GM12892 (cell line): ENCODE results near the gene AKT3.

Experiments
- DNase-seq: peaks from one replicate; pipeline ENCODE4 v3.0.0; 2011; ENCODE audit not compliant: insufficient read length
- FAIRE-seq: peaks from 2 replicates; lab custom pipeline; 2011; peaks lifted over from hg19 to GRCh38; lab: Jason Lieb, UNC
- POLR2A ChIP-seq: IDR thresholded peaks from 2 replicates; pipeline ENCODE4 v1.6.1; 2011; ENCODE audit warnings: low read depth, low read length, control low read depth
- POLR2AphosphoS5 ChIP-seq: IDR thresholded peaks from 2 replicates; pipeline ENCODE4 v1.6.1; 2011; ENCODE audit warnings: low read depth, low read length, control low read depth
- TAF1 ChIP-seq: IDR thresholded peaks from 2 replicates; pipeline ENCODE4 v1.6.1; 2011; ENCODE audit warnings: low read depth, mild to moderate bottlenecking, control low read depth, low read length, borderline replicate concordance

The AKT3 gene

DNA sequence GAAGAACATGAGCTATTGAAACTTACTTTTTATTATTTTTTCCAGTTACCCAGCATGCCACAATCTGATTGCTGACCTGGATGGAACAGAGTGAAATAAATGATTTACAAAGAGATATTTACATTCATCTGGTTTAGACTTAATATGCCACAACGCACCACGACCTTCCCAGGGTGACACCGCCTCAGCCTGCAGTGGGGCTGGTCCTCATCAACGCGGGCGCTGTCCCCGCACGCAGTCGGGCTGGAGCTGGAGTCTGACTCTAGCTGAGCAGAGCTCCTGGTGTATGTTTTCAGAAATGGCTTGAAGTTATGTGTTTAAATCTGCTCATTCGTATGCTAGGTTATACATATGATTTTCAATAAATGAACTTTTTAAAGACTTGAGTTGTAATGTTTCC is 350.3 kb downstream of the AKT3 start:
- DNase-seq (no peak), FAIRE-seq (no peak)
- TF ChIP-seq POLR2AphosphoS5 = no peak
- TF ChIP-seq POLR2A = no peak
- TF ChIP-seq TAF1 = no peak

DNA sequence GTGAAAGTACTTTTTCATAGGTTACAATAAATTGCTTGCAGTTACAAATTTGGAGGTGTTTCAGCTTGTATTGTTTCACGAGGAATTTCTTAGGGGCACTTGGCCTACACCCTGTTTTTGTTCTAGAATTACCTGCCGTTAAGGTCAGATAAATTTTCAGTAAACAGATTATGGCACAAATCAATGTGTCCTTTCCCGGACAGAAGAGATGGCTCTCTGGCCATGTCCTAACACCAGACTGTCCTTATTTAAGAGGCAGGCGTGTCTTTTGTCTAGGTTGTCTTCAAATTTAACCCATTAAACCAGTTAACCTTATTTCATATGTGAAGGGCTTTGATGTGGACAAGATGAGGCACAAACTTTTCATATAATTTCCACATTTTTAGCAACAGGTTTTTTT is 350.8 kb downstream of the AKT3 start:
- no peak for FAIRE-seq
- TF ChIP-seq POLR2A (no peak), TAF1 (no peak), POLR2AphosphoS5 (no peak)
- DNase-seq = no peak

GRCh38 chr1:243497939-243498681 is 351.9 kb downstream of the AKT3 start:
- no peak for TF ChIP-seq POLR2AphosphoS5
- no peak for TF ChIP-seq POLR2A
- no peak for TF ChIP-seq TAF1
- FAIRE-seq (no peak), DNase-seq (no peak)

DNA sequence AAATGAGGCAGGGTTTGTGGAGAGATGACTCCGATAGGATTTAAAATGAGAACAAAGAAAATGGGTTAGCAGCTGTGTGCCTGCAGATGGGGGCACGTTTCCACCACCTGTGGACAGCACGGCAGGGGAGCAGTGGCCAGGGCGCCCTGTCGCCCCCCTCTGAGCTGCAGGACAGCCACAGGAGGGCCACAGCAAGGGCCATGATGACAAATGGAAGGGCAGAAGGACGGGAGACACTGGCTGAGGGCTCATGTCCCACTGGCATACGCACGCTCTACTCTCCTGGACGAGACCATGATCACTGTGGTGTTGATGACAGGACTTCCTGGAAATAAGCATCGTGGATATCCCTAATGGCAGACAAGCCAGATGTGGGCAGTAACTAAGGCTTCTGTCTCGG is 353.2 kb downstream of the AKT3 start:
- TF ChIP-seq POLR2AphosphoS5 (no peak), POLR2A (no peak)
- DNase-seq = no peak
- FAIRE-seq = no peak

- DNase-seq = no peak
- no peak for TF ChIP-seq TAF1
- FAIRE-seq = no peak
Observed at GRCh38 chr1:243496187-243496646, 353.8 kb downstream of the AKT3 start.

DNA sequence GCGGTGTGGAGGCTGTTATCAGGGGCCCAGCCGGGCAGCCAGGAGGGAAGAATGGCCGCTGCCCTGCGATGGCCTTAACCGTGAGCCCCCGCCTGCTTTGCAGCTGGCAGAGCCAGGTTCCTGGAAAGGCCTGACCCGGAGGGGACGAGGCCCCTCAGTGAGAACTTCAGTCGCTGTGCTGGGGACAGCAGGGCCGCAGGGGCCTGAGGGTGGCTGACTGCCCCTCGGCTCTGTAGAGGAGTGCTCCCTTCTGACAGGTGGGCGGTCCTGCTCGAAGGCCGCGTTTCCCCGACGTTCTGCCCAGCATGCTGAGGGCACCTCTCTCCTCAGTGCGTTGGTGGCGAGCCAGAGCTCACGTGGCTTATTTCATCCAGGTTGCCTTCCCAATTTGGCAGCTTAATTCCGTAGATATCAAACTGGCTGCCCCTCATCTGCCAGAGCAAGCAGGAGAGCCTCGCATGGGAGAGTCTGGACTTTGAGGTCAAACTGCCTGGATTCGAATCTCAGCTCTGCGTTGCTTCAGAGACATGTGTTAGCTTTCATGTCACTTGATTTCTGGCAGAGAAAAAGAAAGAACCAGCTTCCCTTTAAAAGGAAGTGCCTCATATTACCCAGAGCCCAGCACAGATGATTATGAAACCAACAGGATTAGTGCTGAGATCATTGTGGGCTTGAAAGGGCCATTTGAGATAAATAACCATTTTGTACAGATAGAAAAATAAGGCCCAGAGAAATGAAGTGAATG is 354.4 kb downstream of the AKT3 start:
- no peak for TF ChIP-seq POLR2AphosphoS5
- no peak for TF ChIP-seq POLR2A
- TF ChIP-seq TAF1 = no peak
- DNase-seq (no peak), FAIRE-seq (no peak)

- FAIRE-seq (no peak), DNase-seq (no peak)
- TF ChIP-seq TAF1 = no peak
- no peak for TF ChIP-seq POLR2A
Observed at GRCh38 chr1:243494741-243495431, 355.2 kb downstream of the AKT3 start.

- TF ChIP-seq POLR2AphosphoS5 (no peak), POLR2A (no peak), TAF1 (no peak)
- DNase-seq (no peak), FAIRE-seq (no peak)
Observed at GRCh38 chr1:243493156-243494129, 356.6 kb downstream of the AKT3 start.

GRCh38 chr1:243490748-243491686 is 359.0 kb downstream of the AKT3 start:
- DNase-seq (no peak), FAIRE-seq (no peak)
- TF ChIP-seq TAF1 (no peak), POLR2A (no peak), POLR2AphosphoS5 (no peak)

DNA sequence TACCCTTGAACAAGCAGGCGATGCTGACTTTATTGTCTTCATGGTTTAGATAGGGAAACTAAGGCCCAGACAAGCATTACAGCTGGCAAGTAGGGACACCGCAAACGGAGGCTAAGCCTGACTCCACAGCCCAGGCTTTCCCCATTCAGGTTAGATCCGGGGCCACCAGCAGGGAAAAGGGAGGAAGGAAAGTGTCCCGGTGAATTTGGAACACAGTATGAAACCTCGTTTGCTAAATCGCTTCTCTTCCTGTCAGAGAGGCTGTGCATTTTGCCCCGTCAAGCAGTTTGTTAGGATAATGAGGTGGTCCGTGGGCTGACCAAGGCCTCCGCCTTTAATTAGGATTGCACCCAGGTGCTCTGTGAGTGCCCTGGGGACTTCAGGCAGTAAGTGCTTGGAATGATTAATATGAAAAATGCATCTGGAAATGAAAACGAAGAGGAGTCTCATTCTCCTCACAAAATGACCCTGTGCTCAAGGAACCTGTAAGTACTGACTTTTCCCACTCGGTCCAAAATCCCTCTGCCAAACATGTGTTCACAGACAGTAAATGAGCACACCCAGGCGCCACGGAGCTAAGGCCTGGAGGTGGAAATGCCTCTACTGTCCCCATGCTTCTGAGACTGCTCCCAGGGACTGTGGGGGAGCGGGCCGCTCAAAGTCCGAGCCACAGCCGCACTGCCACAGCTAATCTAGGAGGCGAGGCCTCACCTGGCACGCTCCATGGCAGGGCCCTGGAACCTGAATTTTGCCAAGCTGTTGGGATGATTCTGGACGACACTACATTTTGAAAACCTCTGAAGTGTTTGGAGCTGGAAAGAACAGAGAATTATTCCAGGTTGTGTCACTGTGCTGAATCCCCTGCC is 360.1 kb downstream of the AKT3 start:
- DNase-seq (no peak), FAIRE-seq (no peak)

More for the DNA sequence above, 360.1 kb downstream of the AKT3 start:
- TF ChIP-seq TAF1 (no peak), POLR2A (no peak), POLR2AphosphoS5 (no peak)
